ENCODE results near the gene PER1. TPM values are rescaled to one million over a fixed set of nuclear protein-coding genes. Genes with fewer than 3 reads are reported as not detected.

PER1 gene
- total and polyA plus RNA-seq, 7 donors = 48.9 to 278 (median 145) TPM

DNA sequence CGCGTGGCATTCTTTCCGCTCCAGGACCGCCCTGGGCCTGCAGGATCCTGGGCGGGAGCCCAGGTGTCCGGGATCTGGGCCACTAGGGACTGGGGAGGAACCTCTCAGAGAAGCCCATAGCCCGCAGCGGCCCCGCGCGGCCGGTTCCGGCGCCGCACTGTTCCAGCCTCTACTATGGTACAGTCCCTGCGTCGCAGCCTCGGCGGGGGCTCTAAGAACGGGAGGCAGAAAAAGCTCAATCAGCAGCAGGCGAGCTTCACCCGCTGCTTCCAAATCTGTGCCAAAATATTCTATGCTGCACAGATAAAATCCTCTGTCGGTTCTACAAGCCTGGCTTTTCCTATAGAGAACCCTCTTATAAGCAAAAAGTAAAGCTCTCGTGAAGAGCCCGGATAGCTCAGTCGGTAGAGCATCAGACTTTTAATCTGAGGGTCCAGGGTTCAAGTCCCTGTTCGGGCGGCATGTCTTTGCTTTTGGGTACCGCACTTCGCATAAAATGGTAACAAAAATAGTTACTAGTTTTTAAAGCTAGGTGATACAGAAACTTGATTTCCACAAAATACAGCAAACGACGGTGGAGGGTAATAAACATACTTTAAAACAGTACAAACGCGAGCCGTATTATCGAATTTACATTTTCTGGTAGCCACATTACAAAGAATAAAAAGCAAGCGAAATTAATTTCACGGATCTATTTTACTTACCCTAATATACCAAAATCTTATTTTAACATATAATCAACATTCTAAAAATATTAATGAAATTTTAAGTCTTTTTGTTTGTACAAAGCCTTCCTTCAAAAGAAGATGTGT lies 33.2 kb downstream of the PER1 start:
- intact Hi-C loops (cut with DNase I) = loop anchor here (1.0 to 10.0 kb wide), 5 partner anchors 37 to 176 kb away; partner anchors contain the start of gene SLC25A35 (in 1 of the 2)
- TF ChIP-seq, protein P1, sequence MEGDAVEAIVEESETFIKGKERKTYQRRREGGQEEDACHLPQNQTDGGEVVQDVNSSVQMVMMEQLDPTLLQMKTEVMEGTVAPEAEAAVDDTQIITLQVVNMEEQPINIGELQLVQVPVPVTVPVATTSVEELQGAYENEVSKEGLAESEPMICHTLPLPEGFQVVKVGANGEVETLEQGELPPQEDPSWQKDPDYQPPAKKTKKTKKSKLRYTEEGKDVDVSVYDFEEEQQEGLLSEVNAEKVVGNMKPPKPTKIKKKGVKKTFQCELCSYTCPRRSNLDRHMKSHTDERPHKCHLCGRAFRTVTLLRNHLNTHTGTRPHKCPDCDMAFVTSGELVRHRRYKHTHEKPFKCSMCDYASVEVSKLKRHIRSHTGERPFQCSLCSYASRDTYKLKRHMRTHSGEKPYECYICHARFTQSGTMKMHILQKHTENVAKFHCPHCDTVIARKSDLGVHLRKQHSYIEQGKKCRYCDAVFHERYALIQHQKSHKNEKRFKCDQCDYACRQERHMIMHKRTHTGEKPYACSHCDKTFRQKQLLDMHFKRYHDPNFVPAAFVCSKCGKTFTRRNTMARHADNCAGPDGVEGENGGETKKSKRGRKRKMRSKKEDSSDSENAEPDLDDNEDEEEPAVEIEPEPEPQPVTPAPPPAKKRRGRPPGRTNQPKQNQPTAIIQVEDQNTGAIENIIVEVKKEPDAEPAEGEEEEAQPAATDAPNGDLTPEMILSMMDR (IDR thresholded peaks at IDR 0.05) = peak; percentile 88
- Histone ChIP-seq H3K4me3 (peak overlapping the region; percentile 77), H3K27ac (peak overlapping the region; percentile 71), H3K27me3 (ENCODE audit: insufficient read depth in 3 of 3, low read length in 2 of 3) (peaks cover 0 to 46% (median 12%) of the 10 kb centered on the region in 3 donors), H3K4me1 (peaks cover 24% of the 10 kb centered on the region), H3K36me3 (ENCODE audit: insufficient read depth in 1 of 2, low read depth in 1 of 2) (no peaks in the 10 kb centered on the region), H3K9me3 (no peaks in the 10 kb centered on the region)
- DNase-seq = peak; percentile 90 to 94
- WGBS, 3 donors = 0 to 1% (median 0%) methylated on average over 38 of the region's 38 CpGs
- peak; percentile 78 to 82 (median 79) for ATAC-seq

DNA sequence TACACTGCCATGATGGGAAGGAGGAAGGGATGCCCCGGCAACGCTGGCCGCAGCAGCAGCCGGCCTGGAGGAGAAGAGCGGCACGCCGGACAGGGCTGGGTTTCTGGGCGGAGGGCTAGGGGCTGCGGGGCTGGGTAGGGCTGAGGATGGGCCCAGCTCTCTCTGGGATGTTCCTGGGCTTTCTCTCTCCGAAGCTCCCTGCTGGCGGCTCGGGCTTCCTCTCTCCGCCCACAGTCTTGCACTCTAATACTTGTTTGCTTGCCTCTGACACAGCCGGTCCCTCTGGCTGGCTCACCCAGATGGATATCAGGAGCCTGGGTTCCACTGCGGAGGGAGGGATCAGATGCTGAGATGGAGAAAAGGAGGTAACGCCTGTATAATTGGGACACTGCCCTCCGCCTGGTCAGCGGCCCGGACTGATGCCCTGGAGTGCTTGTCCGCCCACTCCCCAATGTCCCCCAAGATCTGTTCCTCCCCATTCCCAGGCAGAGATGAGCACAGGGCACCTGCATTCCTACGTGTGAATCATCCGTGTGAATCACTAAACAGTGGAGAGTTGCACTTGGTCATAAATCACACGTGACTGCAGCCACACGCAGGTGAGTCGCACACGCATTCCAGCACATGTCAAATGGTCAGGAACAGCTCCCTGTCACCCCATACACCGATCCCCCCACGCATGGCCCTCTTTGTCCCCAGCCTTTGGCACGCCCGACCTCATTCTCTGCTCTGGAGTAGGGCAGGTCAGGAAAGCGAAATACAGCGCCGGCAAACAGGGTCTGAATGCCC lies 34.0 kb downstream of the PER1 start, which contains the start of gene ALOXE3:
TSS of gene ALOXE3 (minus strand) at position 535 of the 789 bp plus-strand sequence. CDS start at position 11, 524 bp downstream.
- ATAC-seq = peak; percentile 3 to 14 (median 10)
- peak within 1 kb of the TSS; percentile 71 for H3K27ac ChIP-seq
- peaks cover 0 to 46% (median 7%) of the 10 kb centered on the region in 3 donors for H3K27me3 ChIP-seq (ENCODE audit: insufficient read depth in 3 of 3, low read length in 2 of 3)
- H3K36me3 ChIP-seq (ENCODE audit: insufficient read depth in 1 of 2, low read depth in 1 of 2) = no peaks in the 10 kb centered on the region
- no peaks in the 10 kb centered on the region for H3K9me3 ChIP-seq
- intact Hi-C loops (cut with DNase I) = loop anchor here (1.0 to 10.0 kb wide), 4 partner anchors 36 to 177 kb away; partner anchors contain the start of gene SLC25A35 (in 1 of the 2)
- DNase-seq = no peak
- H3K4me3 ChIP-seq = peak within 1 kb of the TSS; percentile 77
- peaks cover 18% of the 10 kb centered on the region for H3K4me1 ChIP-seq
- TF ChIP-seq, protein P1 (IDR thresholded peaks at IDR 0.05) = no peak
- 1% methylated on average over 33 of the region's 33 CpGs for WGBS, 3 donors

DNA sequence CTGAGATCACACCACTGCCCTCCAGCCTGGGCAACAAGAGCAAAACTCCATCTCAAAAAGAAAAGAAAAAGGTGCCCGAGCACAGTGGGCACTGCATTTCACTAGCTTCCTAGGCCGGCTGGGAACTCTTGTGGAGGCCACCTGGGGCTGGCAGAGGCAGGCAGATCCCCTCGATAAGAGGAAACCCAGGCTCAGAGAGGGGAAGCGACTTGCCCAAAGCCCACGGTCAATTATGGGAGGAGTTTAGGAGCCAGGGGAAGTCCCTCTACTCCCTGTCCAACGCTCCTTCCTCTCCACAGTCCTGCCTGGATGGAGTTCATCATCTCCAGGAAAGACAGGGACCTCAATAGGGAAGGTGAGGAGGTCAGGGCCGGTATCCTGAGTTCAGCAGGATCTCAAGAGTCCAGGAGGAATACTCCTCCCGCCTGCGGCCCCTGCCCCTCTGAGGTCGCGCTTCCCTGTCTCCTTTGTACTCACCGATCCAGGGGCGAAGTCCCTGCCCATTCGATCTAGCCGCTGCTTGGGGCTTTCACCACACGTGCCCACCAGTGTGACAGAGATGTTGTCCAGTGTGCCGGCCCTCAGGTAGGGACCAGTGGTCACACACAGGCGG lies 34.7 kb downstream of the PER1 start:
- DNase-seq = no peak
- 9 to 16% (median 16%) methylated on average over 18 of the region's 18 CpGs for WGBS, 3 donors
- TF ChIP-seq, protein P1 (IDR thresholded peaks at IDR 0.05) = no peak

DNA sequence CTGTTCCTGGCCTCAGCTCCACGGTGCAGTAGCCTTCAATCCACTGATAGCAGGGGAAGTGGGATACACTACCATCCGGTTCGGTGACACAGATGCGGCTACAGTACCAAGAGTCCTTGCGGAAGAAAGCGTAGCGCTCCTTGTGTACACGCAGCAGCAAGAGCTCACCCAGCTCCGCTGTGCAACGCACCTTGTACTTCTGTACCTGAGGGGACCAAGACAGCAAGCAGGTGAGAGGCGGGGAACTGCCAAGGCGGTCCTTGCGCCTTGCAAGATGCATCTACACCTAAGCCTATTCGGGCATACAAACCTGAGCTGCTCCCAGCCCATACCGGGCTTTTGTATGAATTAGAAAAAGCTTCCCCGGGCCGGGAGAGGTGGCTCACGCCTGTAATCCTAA lies 35.4 kb downstream of the PER1 start:
- WGBS, 3 donors = 51 to 66% (median 55%) methylated on average over 18 of the region's 18 CpGs
- Histone ChIP-seq H3K36me3 (ENCODE audit: insufficient read depth in 1 of 2, low read depth in 1 of 2) (no peaks in the 10 kb centered on the region), H3K27ac (no peak overlapping the region), H3K4me3 (no peak overlapping the region), H3K27me3 (ENCODE audit: insufficient read depth in 3 of 3, low read length in 2 of 3) (peaks cover 0 to 49% (median 9%) of the 10 kb centered on the region in 3 donors), H3K4me1 (peaks cover 18% of the 10 kb centered on the region), H3K9me3 (no peaks in the 10 kb centered on the region)
- TF ChIP-seq, protein P1 (IDR thresholded peaks at IDR 0.05) = no peak
- intact Hi-C loops (cut with DNase I) = loop anchor here (5.0 to 10.0 kb wide), 2 partner anchors 34 to 178 kb away; partner anchors contain the start of gene SLC25A35 (in 1 of the 2)
- DNase-seq (no peak), ATAC-seq (no peak)

More for the DNA sequence above, 34.7 kb downstream of the PER1 start:
- Histone ChIP-seq H3K9me3 (no peaks in the 10 kb centered on the region), H3K4me3 (peak overlapping the region; percentile 77), H3K36me3 (ENCODE audit: insufficient read depth in 1 of 2, low read depth in 1 of 2) (no peaks in the 10 kb centered on the region), H3K4me1 (peaks cover 18% of the 10 kb centered on the region), H3K27me3 (ENCODE audit: insufficient read depth in 3 of 3, low read length in 2 of 3) (peaks cover 0 to 42% (median 7%) of the 10 kb centered on the region in 3 donors), H3K27ac (no peak overlapping the region)
- intact Hi-C loops (cut with DNase I) = loop anchor here (5.0 to 10.0 kb wide), 2 partner anchors 35 to 177 kb away; partner anchors contain the start of gene SLC25A35 (in 1 of the 2)
- ATAC-seq = no peak
